Measurements from ENCODE around the gene IP6K3. TPM values are rescaled to one million over a fixed set of nuclear protein-coding genes. Genes with fewer than 3 reads are reported as not detected.

IP6K3 gene
- total RNA-seq, 1 donor from 2014 or later = 1.5 TPM

DNA sequence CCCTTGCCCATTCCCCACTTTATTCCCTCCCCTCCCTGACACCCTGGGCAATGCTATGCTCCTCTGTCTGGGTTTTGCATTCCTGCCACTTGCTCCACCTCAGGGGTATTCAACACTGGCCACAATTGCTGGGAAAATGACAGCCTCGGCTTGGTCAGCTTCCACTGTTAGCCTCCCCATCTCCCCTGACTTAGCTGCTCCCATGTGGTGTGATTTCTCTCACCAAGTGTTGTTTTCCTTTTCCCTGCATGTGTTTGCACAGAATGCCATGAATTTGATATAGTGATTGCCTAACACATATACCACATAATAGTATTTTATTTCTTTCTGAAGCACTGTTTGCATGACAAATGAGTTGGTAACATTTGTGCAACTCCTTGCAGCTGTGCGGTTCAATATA is 43.7 kb upstream of the IP6K3 start:
- intact Hi-C loops (cut with DNase I) = no loop called here
- DNase-seq (ENCODE audit: extremely low spot score in 2 of 2) = no peak
- Histone ChIP-seq H3K9me3 (no peaks in the 10 kb centered on the region), H3K36me3 (no peaks in the 10 kb centered on the region), H3K27ac (no peak overlapping the region), H3K4me1 (peaks cover 27% of the 10 kb centered on the region), H3K27me3 (no peaks in the 10 kb centered on the region), H3K4me3 (no peak overlapping the region)
- TF ChIP-seq POLR2A (IDR thresholded peaks at IDR 0.05) (no peak), POLR2AphosphoS5 (IDR thresholded peaks at IDR 0.05; ENCODE audit: insufficient read depth in 1 of 2, low read depth in 1 of 2) (no peak)
- TF ChIP-seq, protein P1, sequence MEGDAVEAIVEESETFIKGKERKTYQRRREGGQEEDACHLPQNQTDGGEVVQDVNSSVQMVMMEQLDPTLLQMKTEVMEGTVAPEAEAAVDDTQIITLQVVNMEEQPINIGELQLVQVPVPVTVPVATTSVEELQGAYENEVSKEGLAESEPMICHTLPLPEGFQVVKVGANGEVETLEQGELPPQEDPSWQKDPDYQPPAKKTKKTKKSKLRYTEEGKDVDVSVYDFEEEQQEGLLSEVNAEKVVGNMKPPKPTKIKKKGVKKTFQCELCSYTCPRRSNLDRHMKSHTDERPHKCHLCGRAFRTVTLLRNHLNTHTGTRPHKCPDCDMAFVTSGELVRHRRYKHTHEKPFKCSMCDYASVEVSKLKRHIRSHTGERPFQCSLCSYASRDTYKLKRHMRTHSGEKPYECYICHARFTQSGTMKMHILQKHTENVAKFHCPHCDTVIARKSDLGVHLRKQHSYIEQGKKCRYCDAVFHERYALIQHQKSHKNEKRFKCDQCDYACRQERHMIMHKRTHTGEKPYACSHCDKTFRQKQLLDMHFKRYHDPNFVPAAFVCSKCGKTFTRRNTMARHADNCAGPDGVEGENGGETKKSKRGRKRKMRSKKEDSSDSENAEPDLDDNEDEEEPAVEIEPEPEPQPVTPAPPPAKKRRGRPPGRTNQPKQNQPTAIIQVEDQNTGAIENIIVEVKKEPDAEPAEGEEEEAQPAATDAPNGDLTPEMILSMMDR (IDR thresholded peaks at IDR 0.05) = no peak

- peaks cover 0 to 3% of the 10 kb centered on the region in 2 donors for H3K36me3 ChIP-seq
- H3K9me3 ChIP-seq = no peaks in the 10 kb centered on the region
- H3K27me3 ChIP-seq = no peaks in the 10 kb centered on the region
- DNase-seq (ENCODE audit: extremely low spot score in 2 of 2) = no peak
- H3K4me3 ChIP-seq = peak overlapping the region; percentile 85 to 90
- intact Hi-C loops (cut with DNase I) = no loop called here
- no peak for TF ChIP-seq POLR2A (IDR thresholded peaks at IDR 0.05)
- no peak for TF ChIP-seq POLR2AphosphoS5 (IDR thresholded peaks at IDR 0.05; ENCODE audit: insufficient read depth in 1 of 2, low read depth in 1 of 2)
- TF ChIP-seq, protein P1 (IDR thresholded peaks at IDR 0.05) = no peak
- H3K27ac ChIP-seq = peak overlapping the region; percentile 97
- H3K4me1 ChIP-seq = peaks cover 35% of the 10 kb centered on the region
These were observed 42.8 kb upstream of the IP6K3 start for GRCh38 chr6:33789550-33789895.

DNA sequence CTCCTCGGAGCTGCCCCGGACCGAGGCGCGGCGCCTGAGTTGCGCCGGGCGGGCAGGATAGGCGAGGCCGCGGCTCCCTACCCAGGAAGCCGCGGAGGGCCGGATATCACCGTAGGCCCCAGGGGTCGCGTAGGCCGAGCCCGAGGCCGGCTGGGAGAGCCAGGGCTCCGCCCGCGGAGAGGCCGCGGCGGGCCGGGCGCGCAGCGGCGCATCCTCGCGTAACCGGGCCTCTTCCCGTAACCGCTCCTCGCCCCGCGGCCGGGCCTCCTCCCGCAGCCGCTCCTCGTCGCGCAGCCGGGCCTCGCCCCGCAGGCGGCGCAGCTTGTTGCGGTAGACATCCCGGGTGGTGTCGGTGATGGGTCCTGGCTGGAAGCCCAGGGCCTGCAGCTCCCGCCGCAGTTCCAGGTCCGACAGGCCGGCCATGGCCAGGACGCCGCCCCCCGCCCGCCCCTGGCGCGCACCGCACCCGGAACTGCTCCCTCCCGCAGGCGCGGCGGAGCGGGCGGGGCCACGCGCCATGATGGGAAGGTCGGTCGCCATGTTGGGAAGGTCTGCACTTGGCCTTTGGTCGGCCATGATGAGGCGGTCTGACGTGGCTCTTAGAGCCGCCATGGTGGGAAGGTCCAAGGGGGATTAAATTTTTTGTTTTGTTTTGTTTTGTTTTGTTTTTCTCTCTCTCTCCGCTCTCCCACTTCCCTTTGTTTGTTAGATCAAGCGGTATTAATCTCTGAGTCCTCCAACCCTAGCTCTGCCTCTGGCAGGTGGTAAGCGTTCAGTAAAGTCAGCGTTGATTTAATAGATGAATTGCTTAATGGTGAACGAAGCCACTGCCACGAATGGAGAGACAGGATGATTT is 42.2 kb upstream of the IP6K3 start, which contains the start of gene LEMD2:
Gene LEMD2, minus strand, starts transcription at position 437 of the 856 bp plus-strand sequence. Its CDS starts 14 bp downstream, at position 423.
- intact Hi-C loops (cut with DNase I) = no loop called here
- Histone ChIP-seq H3K4me3 (peak within 1 kb of the TSS; percentile 85 to 90), H3K27ac (peak within 1 kb of the TSS; percentile 97), H3K9me3 (no peaks in the 10 kb centered on the region), H3K36me3 (peaks cover 0 to 9% of the 10 kb centered on the region in 2 donors), H3K27me3 (no peaks in the 10 kb centered on the region), H3K4me1 (peaks cover 38% of the 10 kb centered on the region)
- peak; percentile 74 to 84 for TF ChIP-seq POLR2AphosphoS5 (IDR thresholded peaks at IDR 0.05; ENCODE audit: insufficient read depth in 1 of 2, low read depth in 1 of 2)
- TF ChIP-seq, protein P1 (IDR thresholded peaks at IDR 0.05) = peak in 1 of 3 experiments; percentile 34
- peak; percentile 44 to 97 for TF ChIP-seq POLR2A (IDR thresholded peaks at IDR 0.05)
- DNase-seq (ENCODE audit: extremely low spot score in 2 of 2) = peak in 1 of 2 donors; percentile 93

DNA sequence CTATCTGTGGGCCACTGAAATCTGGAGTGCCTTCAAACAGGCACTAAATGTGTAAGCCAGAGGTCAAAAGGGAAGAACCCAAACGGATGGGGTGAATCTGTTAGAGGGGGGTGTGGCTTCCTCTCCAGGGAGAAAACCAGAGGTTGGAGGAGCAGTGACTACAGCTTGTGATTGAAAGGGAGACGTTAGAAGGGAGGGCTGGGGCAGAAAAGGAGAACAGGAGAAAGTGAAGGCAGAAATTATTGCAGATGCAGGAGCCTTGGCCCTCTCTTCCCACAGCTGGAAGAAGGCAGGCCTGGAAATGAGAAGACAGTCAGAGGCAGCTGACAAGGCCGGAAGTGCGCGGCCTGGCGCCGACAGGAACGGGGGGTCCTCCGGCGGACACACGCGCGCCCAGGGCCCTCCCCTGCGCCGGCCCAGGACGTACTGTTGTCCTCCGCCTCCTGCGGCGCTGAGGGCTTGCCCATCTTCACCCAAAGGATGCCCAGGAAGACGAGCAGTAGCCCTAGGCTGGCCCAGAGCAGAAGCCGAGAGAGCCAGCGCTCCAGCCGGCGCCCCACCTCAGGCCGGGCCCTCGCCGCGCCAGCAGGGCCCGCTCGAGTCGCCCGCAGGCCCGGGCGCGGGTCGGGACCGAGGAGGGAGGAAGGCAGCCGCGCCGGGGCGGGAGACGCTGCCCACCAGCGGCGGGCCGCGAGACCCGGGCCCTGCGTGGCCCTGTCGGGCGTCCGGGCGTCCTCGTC is 41.4 kb upstream of the IP6K3 start:
- H3K36me3 ChIP-seq = peaks cover 0 to 17% of the 10 kb centered on the region in 2 donors
- peak in 1 of 2 donors; percentile 92 for DNase-seq (ENCODE audit: extremely low spot score in 2 of 2)
- no peaks in the 10 kb centered on the region for H3K27me3 ChIP-seq
- TF ChIP-seq, protein P1 (IDR thresholded peaks at IDR 0.05) = no peak
- TF ChIP-seq POLR2A (IDR thresholded peaks at IDR 0.05) = peak in 1 of 2 donors; percentile 67
- peak; percentile 52 to 89 for TF ChIP-seq POLR2AphosphoS5 (IDR thresholded peaks at IDR 0.05; ENCODE audit: insufficient read depth in 1 of 2, low read depth in 1 of 2)
- H3K4me1 ChIP-seq = peaks cover 38% of the 10 kb centered on the region
- no peaks in the 10 kb centered on the region for H3K9me3 ChIP-seq
- intact Hi-C loops (cut with DNase I) = no loop called here
- peak overlapping the region; percentile 85 to 90 for H3K4me3 ChIP-seq
- H3K27ac ChIP-seq = peak overlapping the region; percentile 97

Measured in vagina (tissue), 2 donors.